Thoracic aorta (tissue), 2 donors: ENCODE results near the gene RNU5B-1. TPM values are rescaled to one million over a fixed set of nuclear protein-coding genes. Genes with fewer than 3 reads are reported as not detected.
A peak's percentile ranks its signal among the peaks of the same experiment; 100 is the strongest.
"Not testable (repeated sequence)": the region's sequence is repeated elsewhere in the genome, so short reads cannot be mapped to it uniquely, and the experiment has no call there.

Experiments used
- ATAC-seq: fragments of 150-250 bp; one replicate; pipeline ENCODE4 v1.8.0; 2017; ENCODE audit warnings: low read depth; ENCODE audit not compliant: insufficient number of reproducible peaks, low FRiP score
- DNase-seq: peaks from one replicate; pipeline ENCODE4 v3.0.0-alpha.2; 2020; ENCODE audit warnings: low spot score
- H3K27ac ChIP-seq, 2 donors: fragments of 200-600 bp; sonication (generic); 1 replicate in 1 of 2; 2 replicates in 1 of 2; pipeline ENCODE4 v1.5.1; 2016; ENCODE audit warnings: mild to moderate bottlenecking in 2 of 2, moderate library complexity in 2 of 2
- H3K27me3 ChIP-seq: fragments of 200-600 bp; sonication (generic); replicated peaks from 2 replicates; pipeline ENCODE4 v1.6.0; 2016; ENCODE audit warnings: mild to moderate bottlenecking; ENCODE audit not compliant: insufficient read depth
- H3K36me3 ChIP-seq: fragments of 200-600 bp; sonication (generic); one replicate; pipeline ENCODE4 v1.5.1; 2016
- H3K4me1 ChIP-seq, 2 donors: fragments of 200-600 bp; sonication (generic); 1 replicate in 1 of 2; 2 replicates in 1 of 2; pipeline versions ENCODE4 v1.5.1 to v1.6.0; 2016; ENCODE audit warnings: low read depth in 2 of 2, mild to moderate bottlenecking in 1 of 2; ENCODE audit not compliant: control insufficient read depth in 1 of 2
- H3K4me3 ChIP-seq: fragments of 200-600 bp; sonication (generic); 2 replicates; pipeline ENCODE4 v1.5.1; 2016; ENCODE audit warnings: mild to moderate bottlenecking
- H3K9me3 ChIP-seq: fragments of 200-600 bp; sonication (generic); 2 replicates; pipeline ENCODE4 v1.5.1; 2016
- total RNA-seq, 2 donors: library from RNA; depleted of rRNA; stranded (reverse); fragments of >200 nt; gene quantifications; one replicate each; pipeline versions ENCODE4 v1.1.0 to v1.2.3, GENCODE V29; 2016
- TF ChIP-seq, protein P1 (sequence below): fragments of 200-600 bp; sonication (generic); IDR thresholded peaks from one replicate; pipeline ENCODE4 v1.5.1; 2019; ENCODE audit warnings: antibody characterized with exemption

RNU5B-1 gene
- total RNA-seq, 2 donors from 2014 or later: not detected

DNA sequence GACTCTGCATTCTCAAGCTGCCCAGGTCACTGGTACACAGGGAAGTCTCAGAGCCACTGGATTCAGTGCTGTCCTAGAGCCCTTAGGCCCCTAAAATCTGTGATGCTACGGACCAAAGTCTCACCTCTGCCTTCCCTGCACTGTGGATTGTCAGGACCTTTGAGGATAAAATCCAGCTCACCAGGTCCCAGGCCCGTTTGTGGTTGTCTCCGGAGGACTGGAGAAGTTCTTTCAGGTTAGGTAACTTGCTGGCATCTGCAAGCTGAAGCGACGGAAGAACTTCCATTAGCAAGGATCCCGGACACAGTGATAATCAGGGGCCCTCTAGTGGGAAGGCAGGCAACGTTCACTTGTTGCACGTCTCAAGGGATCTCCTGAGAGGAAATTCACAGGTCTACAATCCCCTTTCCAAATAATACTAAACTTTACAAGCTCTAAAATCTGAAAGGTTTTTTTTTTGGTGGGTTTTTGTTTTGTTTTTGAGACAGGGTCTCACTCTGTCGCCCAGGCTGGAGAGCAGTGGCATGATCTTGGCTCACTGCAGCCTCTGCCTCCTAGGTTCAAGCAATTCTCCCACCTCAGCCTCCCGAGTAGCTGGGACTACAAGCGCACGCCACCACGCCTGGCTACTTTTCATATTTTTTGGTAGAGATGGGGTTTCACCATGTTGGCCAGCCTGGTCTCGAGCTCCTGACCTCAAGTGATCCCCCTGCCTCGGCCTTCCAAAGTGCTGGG lies 33.5 kb upstream of the RNU5B-1 start:
- not testable (repeated sequence) for H3K9me3 ChIP-seq, H3K27me3 ChIP-seq, H3K27ac ChIP-seq, DNase-seq, H3K36me3 ChIP-seq, H3K4me3 ChIP-seq, H3K4me1 ChIP-seq
- TF ChIP-seq, protein P1, sequence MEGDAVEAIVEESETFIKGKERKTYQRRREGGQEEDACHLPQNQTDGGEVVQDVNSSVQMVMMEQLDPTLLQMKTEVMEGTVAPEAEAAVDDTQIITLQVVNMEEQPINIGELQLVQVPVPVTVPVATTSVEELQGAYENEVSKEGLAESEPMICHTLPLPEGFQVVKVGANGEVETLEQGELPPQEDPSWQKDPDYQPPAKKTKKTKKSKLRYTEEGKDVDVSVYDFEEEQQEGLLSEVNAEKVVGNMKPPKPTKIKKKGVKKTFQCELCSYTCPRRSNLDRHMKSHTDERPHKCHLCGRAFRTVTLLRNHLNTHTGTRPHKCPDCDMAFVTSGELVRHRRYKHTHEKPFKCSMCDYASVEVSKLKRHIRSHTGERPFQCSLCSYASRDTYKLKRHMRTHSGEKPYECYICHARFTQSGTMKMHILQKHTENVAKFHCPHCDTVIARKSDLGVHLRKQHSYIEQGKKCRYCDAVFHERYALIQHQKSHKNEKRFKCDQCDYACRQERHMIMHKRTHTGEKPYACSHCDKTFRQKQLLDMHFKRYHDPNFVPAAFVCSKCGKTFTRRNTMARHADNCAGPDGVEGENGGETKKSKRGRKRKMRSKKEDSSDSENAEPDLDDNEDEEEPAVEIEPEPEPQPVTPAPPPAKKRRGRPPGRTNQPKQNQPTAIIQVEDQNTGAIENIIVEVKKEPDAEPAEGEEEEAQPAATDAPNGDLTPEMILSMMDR: peak; percentile 65
- peak; percentile 28 for ATAC-seq

DNA sequence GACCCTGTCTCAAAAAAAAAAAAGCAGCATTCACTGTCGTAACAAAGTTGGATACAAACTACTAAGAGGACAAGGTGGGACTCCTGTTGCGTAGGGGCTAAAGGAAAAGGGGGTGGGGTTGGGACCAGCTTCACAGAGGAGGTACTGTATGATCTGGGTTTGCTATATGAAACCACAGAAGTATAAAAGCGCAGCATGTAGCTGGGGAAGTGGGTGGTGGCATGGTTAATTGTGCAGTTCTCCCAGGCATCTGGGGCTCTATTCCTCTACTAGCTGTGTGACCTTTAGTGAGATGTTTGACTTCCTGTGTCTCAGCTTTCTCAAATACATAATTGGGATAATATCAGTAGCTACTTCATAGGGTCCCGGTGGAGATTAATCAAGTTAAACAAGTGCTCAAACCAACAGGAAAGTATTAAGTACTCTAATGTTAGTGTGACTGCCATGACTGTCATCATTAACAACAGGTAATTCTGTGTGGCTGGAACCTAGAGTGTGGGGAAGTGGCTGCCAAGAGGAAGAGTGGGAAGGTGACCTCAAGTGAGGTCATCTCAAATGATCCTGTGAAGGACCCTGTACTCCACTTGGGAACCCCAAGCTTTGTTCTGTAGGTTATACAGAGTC lies 29.3 kb upstream of the RNU5B-1 start:
- Histone ChIP-seq H3K9me3 (no peaks in the 10 kb centered on the region), H3K4me1 (no peaks in the 10 kb centered on the region), H3K36me3 (no peaks in the 10 kb centered on the region), H3K27me3 (no peaks in the 10 kb centered on the region), H3K4me3 (no peak overlapping the region), H3K27ac (no peak overlapping the region)
- no peak for DNase-seq
- TF ChIP-seq, protein P1: no peak
- no peak for ATAC-seq

DNA sequence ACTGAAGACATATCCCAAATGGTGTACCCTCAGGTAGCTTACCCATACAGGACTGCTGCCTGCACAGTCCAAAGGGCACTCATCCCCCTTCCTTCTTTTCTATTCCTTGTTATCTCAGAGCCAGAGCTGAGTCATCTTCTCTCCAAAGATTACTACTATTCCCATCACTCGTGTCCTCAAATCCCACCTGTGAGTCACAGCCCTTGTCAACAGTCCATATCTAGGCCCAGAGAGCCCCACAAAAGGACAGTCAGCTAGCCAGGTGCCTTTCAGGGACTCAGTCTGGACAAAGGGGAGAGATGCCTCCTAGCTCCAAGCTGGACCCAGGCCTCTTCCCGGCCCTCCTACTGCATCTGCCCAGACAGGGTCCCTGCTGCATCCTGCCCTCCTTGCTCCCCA lies 28.8 kb upstream of the RNU5B-1 start:
- no peaks in the 10 kb centered on the region for H3K4me1 ChIP-seq
- no peak overlapping the region for H3K27ac ChIP-seq
- H3K9me3 ChIP-seq: no peaks in the 10 kb centered on the region
- no peaks in the 10 kb centered on the region for H3K36me3 ChIP-seq
- no peak for DNase-seq
- H3K27me3 ChIP-seq: no peaks in the 10 kb centered on the region
- no peak for ATAC-seq
- no peak overlapping the region for H3K4me3 ChIP-seq
- TF ChIP-seq, protein P1: no peak

DNA sequence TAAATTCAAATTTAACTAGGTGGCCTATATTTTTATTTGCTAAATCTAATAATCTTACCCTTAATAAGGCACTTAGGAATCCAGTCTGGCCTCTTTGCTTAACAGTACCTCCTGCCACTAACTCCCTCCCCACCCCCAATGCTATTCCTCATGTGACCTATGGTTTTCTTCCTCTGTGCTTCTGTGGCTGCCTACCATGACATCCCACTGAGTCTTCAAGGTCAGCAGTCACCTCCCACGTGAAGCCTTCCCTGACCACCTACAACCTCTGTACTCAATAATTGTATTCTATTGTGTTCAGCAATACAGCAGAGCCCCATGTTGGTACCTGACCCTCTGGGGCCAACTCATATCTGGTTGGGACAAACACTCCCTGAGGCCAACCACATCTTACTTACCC lies 27.5 kb upstream of the RNU5B-1 start:
- no peak overlapping the region for H3K4me3 ChIP-seq
- no peaks in the 10 kb centered on the region for H3K4me1 ChIP-seq
- no peak for DNase-seq
- no peak overlapping the region for H3K27ac ChIP-seq
- no peaks in the 10 kb centered on the region for H3K36me3 ChIP-seq
- TF ChIP-seq, protein P1: no peak
- ATAC-seq: no peak
- H3K27me3 ChIP-seq: no peaks in the 10 kb centered on the region
- no peaks in the 10 kb centered on the region for H3K9me3 ChIP-seq

DNA sequence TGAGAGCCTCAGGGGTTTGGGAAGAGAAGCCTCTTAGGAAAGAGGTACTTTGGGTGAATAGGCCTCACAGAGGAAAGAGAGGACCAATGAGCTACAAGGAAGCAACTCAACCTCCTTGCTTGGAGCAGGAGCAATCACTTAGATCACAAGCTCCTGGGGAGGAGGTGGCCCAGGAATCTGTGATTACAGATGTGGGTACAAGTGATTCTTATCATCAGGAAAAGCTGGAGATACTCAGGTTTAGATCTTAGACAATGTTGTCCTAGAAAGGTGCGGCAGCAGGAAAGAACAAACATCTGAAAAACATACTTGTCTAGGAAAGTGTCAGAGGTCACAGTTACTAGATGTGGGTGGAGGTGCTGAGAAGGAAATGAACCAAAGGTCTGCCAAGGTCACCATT lies 26.0 kb upstream of the RNU5B-1 start:
- Histone ChIP-seq H3K27me3 (no peaks in the 10 kb centered on the region), H3K4me1 (no peaks in the 10 kb centered on the region), H3K4me3 (no peak overlapping the region), H3K36me3 (no peaks in the 10 kb centered on the region), H3K9me3 (no peaks in the 10 kb centered on the region), H3K27ac (no peak overlapping the region)
- ATAC-seq: no peak
- DNase-seq: no peak
- TF ChIP-seq, protein P1: no peak
